WTC11 (cell line): ENCODE results near the gene ANTXR1. TPM values are rescaled to one million over a fixed set of nuclear protein-coding genes. Genes with fewer than 3 reads are reported as not detected.

Experiments
- ATAC-seq: fragments of 200-7000 bp; cut with Tn5 transposase; 2 replicates; pipeline ENCODE4 v1.10.0; 2021; ENCODE audit warnings: mild to moderate bottlenecking, moderate library complexity
- CTCF ChIA-PET: fragments of 300-600 bp; sonication (Branson Sonifier 250); formaldehyde crosslinking; loops from one replicate; lab custom pipeline; 2021; ENCODE audit warnings: antibody characterized with exemption; lab: Charles Lee
- POLR2A ChIA-PET: fragments of 350-600 bp; sonication (Branson Sonifier 250); formaldehyde crosslinking; loops from one replicate; lab custom pipeline; 2021; ENCODE audit warnings: antibody characterized with exemption; lab: Charles Lee
- DNase-seq: peaks from one replicate; pipeline ENCODE4 v3.0.0; 2021; ENCODE audit warnings: low spot score
- H3K27ac Mint-ChIP-seq: 2 replicates; pipeline ENCODE4 v1.8.0; 2021; ENCODE audit warnings: mixed read lengths
- H3K27me3 Mint-ChIP-seq: 2 replicates; pipeline ENCODE4 v1.8.0; 2021; ENCODE audit warnings: low read depth, mild to moderate bottlenecking, moderate library complexity, mixed read lengths
- H3K36me3 Mint-ChIP-seq: 2 replicates; pipeline ENCODE4 v1.8.0; 2021; ENCODE audit warnings: mixed read lengths
- H3K4me1 Mint-ChIP-seq: 2 replicates; pipeline ENCODE4 v1.8.0; 2022; ENCODE audit warnings: mixed read lengths
- H3K4me3 Mint-ChIP-seq: 2 replicates; pipeline ENCODE4 v1.8.0; 2021; ENCODE audit warnings: mild to moderate bottlenecking, moderate library complexity, mixed read lengths
- H3K9me3 Mint-ChIP-seq: 2 replicates; pipeline ENCODE4 v1.8.0; 2021; ENCODE audit warnings: mixed read lengths
- ARID4B ChIP-seq: sonication (generic); formaldehyde crosslinking; IDR thresholded peaks from 2 replicates; pipeline ENCODE4 v1.8.0; 2023; ENCODE audit warnings: missing genetic modification reagents, mild to moderate bottlenecking, borderline replicate concordance
- CBFB ChIP-seq: sonication (generic); formaldehyde crosslinking; IDR thresholded peaks from 2 replicates; pipeline ENCODE4 v1.8.1; 2022; ENCODE audit warnings: mild to moderate bottlenecking, low read depth, missing genetic modification reagents
- E2F4 ChIP-seq: sonication (generic); formaldehyde crosslinking; IDR thresholded peaks from 2 replicates; pipeline ENCODE4 v1.8.1; 2022; ENCODE audit warnings: low read depth, mild to moderate bottlenecking, moderate library complexity, missing genetic modification reagents, borderline replicate concordance
- FOXP4 ChIP-seq: sonication (generic); formaldehyde crosslinking; IDR thresholded peaks from 2 replicates; pipeline ENCODE4 v1.8.0; 2022; ENCODE audit warnings: mild to moderate bottlenecking, missing genetic modification reagents
- IRF2 ChIP-seq: sonication (generic); formaldehyde crosslinking; IDR thresholded peaks from 2 replicates; pipeline ENCODE4 v1.8.0; 2022; ENCODE audit warnings: low read depth, missing genetic modification reagents, borderline replicate concordance
- JAZF1 ChIP-seq: fragments of 250-450 bp; sonication (Bioruptor Pico); IDR thresholded peaks from 2 replicates; pipeline ENCODE4 v1.9.0; 2021; ENCODE audit warnings: moderate library complexity, mild to moderate bottlenecking, inconsistent platforms
- PRRX2 ChIP-seq: fragments of 250-450 bp; sonication (Bioruptor Pico); IDR thresholded peaks from 2 replicates; pipeline ENCODE4 v1.8.0; 2021; ENCODE audit warnings: mild to moderate bottlenecking
- SMAD3 ChIP-seq: sonication (generic); formaldehyde crosslinking; IDR thresholded peaks from 2 replicates; pipeline ENCODE4 v1.8.0; 2022; ENCODE audit warnings: missing genetic modification reagents, mild to moderate bottlenecking, borderline replicate concordance
- ZNF121 ChIP-seq: sonication (generic); formaldehyde crosslinking; IDR thresholded peaks from 2 replicates; pipeline ENCODE4 v1.8.0; 2023; ENCODE audit warnings: missing genetic modification reagents
- ZNF532 ChIP-seq: fragments of 250-450 bp; sonication (Bioruptor Pico); IDR thresholded peaks from 2 replicates; pipeline ENCODE4 v1.9.0; 2021; ENCODE audit warnings: mild to moderate bottlenecking, borderline replicate concordance
- total RNA-seq: library from RNA; stranded (reverse); gene quantifications from 3 replicates; pipeline ENCODE4 v1.2.3, GENCODE V29; 2021
- TF ChIP-seq, protein P1 (sequence below): sonication (generic); formaldehyde crosslinking; IDR thresholded peaks from 2 replicates; pipeline ENCODE4 v1.8.1; 2022; ENCODE audit warnings: mild to moderate bottlenecking, missing genetic modification reagents, moderate library complexity, borderline replicate concordance
- TF ChIP-seq, protein P2 (sequence below): sonication (generic); formaldehyde crosslinking; IDR thresholded peaks from 2 replicates; pipeline ENCODE4 v1.8.0; 2022; ENCODE audit warnings: mild to moderate bottlenecking, missing genetic modification reagents

ANTXR1 gene
- total RNA-seq, 1 experiment from 2014 or later, result 30.0 TPM

DNA sequence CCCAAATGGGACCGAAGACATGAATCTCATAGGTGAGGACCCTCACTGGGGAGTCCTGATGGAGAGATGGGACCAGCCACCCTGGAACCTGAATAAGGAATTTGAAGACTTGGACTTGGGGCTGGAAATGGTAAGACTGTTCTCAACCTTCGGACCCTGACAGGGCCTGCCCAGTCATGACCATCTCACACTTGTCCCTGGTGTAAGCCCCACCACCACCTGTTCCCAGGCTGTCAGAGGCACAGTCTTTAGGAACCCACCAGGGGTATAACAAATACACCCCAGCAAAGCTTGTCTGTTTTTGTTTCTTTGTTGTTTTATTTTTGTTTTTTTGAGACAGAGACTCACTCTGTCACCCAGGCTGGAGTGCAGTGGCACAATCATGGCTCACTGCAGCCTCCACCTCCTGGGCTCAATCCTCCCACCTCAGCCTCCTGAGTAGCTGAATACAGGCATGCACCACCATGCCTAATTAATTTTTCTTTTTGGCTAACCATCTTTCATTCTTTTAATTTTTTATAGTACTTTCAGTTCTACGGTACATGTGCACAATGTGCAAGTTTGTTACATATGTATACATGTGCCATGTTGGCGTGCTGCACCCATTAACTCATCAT is 267.9 kb downstream of the ANTXR1 start:
- CTCF ChIA-PET, result no interaction called here
- no peaks in the 10 kb centered on the region for H3K4me1 Mint-ChIP-seq
- ATAC-seq (no peak), DNase-seq (no peak)
- peaks cover 2% of the 10 kb centered on the region for H3K27me3 Mint-ChIP-seq
- H3K36me3 Mint-ChIP-seq, result no peaks in the 10 kb centered on the region
- no peak overlapping the region for H3K4me3 Mint-ChIP-seq
- POLR2A ChIA-PET, result no interaction called here
- TF ChIP-seq SMAD3 (no peak), JAZF1 (CRISPR knock-in tag) (no peak), FOXP4 (CRISPR knock-in tag) (no peak), ZNF121 (CRISPR knock-in tag) (no peak), E2F4 (CRISPR knock-in tag) (no peak), ARID4B (CRISPR knock-in tag) (no peak), IRF2 (no peak), ZNF532 (CRISPR knock-in tag) (no peak), PRRX2 (CRISPR knock-in tag) (no peak), CBFB (CRISPR knock-in tag) (no peak)
- TF ChIP-seq, protein P1, sequence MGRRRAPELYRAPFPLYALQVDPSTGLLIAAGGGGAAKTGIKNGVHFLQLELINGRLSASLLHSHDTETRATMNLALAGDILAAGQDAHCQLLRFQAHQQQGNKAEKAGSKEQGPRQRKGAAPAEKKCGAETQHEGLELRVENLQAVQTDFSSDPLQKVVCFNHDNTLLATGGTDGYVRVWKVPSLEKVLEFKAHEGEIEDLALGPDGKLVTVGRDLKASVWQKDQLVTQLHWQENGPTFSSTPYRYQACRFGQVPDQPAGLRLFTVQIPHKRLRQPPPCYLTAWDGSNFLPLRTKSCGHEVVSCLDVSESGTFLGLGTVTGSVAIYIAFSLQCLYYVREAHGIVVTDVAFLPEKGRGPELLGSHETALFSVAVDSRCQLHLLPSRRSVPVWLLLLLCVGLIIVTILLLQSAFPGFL, result no peak
- TF ChIP-seq, protein P2, sequence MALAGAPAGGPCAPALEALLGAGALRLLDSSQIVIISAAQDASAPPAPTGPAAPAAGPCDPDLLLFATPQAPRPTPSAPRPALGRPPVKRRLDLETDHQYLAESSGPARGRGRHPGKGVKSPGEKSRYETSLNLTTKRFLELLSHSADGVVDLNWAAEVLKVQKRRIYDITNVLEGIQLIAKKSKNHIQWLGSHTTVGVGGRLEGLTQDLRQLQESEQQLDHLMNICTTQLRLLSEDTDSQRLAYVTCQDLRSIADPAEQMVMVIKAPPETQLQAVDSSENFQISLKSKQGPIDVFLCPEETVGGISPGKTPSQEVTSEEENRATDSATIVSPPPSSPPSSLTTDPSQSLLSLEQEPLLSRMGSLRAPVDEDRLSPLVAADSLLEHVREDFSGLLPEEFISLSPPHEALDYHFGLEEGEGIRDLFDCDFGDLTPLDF (CRISPR knock-in tag), result no peak
- no peak overlapping the region for H3K27ac Mint-ChIP-seq
- H3K9me3 Mint-ChIP-seq, result peaks cover 3% of the 10 kb centered on the region; the same call in 1 of the 2 replicates
